GDM1 (cell line): Measurements from ENCODE around the gene CD58.
A peak's percentile ranks its signal among the peaks of the same experiment; 100 is the strongest.
"Not testable (repeated sequence)": the region's sequence is repeated elsewhere in the genome, so short reads cannot be mapped to it uniquely, and the experiment has no call there.

Experiments
- DNase-seq: peaks from one replicate; lab custom pipeline; 2025; lab: John Stamatoyannopoulos, UW

Gene CD58

DNA sequence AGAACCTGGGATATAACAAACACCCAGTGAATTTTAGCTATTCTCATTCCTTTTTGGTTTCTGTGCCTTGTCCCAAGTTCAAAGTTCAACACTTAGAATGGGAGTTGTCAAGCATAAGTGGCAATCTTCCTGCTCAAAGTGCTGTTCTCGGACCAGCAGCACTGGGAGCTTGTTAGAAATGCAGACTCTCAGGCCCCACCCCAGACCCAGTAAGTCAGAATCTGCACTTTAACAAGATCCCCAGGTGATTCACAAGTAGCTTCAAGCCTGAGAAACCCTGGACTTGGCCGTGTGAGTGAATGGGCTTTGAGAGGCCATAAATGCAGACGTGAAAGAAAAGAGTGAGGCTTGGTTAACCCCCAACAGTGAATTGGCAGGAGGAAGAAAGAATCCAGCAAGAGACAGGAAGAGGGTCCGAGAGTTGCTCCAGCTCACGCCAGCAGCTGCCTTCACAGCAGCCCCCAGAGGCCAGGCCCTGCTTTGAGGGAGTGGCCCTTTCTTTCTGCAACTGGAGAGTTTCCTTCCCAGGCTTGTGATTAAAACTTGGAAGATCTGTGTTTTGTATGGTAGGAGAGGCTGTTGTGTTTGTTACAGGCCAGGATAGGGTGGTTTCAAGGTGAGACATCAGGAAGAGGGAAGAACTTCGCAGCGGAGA, 21.3 kb upstream of the CD58 start:
- DNase-seq = not testable (repeated sequence)

DNA sequence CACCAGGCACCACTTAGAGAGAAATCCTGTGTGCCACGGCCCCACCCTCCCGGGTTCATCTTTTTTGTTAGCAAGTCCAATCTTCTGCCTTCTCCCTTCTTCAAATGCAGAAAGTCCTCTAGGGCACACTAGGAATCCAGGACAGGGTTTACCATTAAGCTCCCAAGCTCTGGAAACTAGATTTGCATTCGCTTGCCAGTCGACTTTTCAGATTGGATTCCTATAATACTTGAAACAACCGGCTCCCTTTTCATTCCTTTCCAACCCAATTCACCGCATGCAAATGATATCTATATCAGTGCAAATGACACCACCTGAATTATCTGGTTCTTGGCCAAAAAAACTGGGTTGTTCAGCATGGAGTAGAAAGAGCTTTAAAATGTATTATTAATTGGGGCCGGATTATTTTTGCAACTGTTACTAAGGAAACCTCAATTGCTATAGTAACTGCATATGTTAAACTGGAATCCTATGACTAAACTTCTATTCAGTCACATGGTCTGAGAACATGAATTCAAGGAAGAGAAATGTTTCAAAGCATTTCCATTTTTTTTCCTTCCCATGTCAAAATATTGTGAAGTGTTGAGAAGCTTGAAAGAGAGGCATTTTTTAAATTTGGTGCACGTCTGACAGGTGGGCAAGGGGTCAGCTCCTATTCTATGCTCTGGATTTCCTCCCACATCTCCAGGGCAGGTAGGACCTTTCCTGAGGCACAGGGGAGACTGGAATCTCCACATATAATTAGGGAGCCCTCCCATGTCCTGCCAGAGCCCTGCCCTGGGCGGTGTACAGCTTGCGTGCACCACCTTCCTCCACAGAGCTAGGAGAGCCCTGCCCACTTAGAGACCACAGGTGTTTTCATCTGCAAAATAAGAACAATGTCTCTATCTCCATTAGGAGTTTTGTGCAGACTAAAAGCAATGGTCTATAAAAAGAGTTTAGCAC, 20.5 kb upstream of the CD58 start:
- DNase-seq = not testable (repeated sequence)

DNA sequence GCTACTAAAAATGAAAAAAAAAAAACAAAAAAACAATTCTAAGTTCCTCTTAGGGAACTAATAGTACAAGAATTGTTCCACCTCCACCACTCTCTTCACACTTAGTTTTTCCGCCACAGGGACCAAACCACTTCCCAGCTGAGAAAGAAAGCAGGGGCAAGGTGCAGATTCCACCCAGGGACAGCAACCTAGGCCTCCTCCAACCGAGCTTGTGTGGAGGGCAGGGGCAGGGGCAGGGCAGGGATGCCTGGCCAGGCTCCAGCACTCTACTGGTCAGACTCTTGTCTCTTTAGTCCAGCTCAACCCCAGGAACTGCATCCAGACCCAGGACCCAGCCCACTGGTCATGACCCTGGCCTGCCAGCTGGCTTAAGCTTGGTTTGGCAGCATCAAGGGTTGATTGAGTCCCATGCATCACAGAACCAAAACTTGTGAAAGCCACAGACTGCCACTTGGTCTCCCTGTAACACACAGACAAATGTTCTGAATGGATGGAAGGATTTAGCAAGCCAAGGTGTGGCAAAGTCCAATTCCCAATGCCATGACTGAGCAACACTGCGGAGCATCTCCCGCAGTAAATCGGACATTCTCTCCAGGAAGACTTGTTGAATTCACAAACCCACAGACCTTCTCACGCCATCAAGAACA, 19.7 kb upstream of the CD58 start:
- DNase-seq = not testable (repeated sequence)

DNA sequence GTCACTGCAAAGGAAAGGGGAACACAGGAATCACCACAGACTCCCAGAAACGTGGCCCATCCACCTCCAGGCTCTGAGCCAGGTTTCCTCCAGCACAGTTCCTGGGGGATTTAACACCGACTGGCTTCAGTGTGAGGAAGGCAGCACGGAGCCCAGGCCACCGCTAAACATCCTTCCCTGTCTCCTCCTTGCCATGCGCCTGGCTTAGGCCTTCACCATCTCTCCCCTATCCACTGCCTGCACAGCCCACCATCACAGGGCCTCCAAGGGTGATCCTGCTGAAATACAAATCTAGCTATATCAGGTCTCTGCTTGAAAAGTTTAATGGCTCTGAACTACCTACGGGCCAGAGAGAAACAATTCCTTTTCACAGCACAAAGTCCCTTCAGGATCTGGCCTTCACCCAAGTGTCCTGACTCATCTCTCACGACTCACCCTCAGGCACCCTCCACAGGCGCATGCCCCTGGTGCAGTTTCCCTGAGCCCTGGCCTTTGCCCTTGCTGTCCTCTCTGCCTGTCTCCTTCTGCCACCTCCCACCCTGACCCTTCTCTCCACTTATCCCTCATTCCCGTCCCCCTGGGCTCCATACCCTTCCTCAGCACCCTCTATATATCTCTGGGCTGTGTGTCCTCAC, 18.4 kb upstream of the CD58 start:
- not testable (repeated sequence) for DNase-seq

DNA sequence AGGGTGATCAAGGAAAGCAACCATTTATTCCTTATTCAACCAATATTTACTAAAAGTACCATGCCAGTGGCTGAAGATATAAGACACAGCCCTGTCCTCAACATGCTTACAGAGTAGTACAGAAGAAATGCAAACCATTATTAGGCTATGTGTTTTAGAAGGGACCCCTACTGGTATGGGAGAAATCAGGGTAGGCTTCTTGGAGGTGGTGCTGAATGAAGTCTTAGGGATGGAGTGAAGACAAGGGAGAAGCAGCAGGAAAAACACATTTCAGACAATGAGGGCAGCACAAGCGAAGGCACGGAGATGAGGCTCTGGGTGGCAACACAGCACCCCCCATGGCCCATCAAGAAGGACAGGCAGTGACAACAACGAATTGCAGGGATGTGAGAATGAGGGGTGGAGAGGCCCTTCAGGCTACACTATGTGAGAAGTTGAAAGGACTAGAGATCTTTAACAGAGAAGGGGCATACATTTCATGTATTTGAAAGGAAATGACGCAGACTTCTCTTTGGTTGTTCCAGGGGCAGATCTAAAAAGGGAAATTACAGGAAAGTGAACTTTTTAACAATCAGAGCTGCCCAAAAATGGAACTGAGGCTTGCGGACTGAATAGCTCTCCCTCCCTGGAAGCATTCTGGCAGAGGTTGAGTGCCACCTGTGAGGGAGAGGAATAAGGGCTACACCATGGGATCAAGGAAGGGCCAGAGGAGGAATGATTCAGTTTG, 16.8 kb upstream of the CD58 start:
- DNase-seq = no peak

DNA sequence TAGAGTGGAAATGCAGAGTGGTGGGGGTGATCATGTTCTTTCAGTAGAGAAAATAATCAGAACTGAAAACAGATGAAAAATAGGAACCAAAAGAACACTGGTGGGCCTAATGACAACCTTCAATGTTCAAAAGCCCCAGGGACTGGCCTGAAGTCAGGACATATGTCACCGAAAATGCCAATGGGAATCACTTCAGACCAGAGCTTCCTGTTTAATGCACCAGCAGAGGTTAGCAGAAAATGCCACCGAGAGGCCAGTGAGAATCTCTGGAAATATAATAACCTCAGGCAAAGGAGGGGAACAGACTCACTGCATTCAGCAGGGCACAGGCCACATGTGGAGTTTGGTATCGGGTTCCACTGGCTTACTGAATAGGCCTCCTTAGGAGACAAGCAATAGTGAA, 15.9 kb upstream of the CD58 start:
- no peak for DNase-seq

DNA sequence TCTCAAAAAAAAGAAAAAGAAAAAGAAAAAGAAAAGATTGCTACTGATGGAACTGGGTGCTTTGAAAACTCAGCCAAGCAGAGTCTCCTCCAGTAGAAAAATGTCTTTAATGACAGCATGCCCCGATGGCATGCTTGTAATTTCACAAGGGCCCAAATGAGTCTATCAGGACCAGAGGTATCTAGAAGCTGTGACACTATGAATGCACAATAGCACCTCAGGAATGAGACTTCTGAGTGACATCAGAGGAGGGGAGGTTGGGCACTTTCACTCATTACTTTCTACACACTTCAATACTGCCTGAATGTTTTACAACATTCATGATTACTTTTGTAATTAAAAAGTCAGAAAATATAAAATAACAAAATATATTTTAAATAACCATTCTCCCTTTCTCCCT, 15.1 kb upstream of the CD58 start:
- DNase-seq = no peak

DNA sequence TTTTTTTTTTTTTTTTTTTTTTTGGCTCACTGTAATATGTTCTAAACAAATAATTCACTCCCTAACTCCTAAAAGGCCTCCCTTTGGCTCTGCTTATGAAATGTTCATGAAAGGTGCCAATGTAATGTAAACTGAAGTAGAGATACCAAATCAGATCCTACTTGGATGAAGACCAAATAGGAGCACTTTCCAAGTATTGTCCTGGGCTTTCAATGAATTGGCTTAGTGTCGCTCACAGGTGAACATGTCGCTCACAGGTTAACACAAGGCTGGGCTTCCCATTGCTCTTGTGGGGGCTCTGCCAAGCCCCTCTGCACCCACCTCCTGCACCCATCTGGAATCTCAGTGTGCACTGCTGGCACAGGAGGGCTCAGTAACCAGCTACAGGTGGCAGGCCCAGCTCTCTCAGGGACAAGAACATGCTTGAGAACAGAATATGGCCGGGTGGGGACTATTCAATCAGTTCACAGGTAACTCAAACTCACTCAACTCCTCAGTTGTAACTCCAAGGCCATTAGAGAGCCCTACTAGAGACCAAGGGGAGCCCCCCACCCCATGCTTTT, 10.6 kb upstream of the CD58 start:
- DNase-seq = no peak

DNA sequence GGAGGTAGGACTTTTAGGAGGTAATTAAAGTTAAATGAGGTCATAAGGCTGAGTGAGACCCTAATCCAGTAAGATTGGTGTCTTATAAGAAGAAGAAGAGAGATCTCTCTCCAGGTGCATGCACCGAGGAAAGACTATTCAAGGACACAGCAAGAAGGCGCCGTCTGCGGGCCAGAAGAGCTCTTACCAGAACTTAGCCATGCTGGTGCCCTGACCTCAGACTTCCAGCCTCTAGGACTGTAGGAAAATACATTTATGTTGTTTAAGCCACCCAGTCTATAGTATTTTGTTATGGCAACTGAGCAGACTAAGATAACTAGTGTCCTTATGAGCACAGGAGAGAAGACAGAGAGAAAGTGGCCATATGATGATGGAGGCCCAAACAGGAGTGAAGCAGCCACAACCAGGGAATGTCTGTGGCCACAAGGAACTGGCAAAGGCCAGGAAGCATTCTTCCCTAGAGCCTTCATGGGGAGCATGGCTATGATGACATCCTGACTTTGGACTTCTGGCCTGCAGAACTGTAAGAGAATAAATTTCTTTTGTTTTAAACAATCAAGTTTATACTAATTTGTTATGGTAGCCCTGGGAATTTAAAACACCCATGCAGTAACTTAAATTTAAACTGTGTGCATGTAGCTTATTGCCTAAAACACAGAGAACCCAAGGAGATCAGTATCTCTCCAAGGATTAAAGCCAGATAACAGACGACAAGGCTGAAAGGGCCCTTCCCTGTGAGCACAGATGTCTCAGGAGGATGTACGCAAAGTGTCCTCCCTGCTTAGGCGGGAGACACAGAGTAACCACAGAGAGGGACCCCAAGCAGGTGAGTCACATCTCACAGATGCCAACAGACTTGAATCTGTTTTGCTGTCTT, 9.9 kb upstream of the CD58 start:
- DNase-seq = no peak

DNA sequence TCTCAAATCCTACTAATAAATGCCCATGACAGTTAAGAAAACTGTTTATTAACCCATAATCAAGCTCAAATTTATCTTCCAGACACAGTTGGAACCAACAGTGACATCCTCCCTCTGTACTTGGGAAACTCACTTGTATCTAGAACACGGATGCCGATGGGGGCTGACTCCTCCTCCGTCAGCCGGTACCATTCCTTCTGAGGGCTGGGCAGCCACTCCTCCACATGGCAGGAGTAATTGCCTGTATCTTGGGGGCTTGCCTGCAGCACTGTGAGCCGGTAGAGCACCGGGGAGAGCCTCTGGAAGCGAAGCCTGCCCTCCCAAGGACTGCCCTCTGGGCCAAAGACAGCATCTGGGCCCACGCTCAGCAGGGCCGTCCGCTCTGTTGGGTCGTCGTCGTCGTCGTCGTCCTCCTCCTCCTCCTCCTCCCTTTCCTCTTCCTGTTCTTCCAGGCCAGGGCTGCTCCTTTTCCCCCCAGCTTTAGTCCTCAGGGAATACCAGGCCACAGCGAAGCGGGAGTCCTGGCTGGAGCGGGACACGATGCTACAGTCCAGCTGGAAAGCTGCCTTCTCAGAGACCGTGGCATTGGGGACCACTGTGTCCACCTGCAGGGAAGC, 8.5 kb upstream of the CD58 start:
- DNase-seq = no peak

DNA sequence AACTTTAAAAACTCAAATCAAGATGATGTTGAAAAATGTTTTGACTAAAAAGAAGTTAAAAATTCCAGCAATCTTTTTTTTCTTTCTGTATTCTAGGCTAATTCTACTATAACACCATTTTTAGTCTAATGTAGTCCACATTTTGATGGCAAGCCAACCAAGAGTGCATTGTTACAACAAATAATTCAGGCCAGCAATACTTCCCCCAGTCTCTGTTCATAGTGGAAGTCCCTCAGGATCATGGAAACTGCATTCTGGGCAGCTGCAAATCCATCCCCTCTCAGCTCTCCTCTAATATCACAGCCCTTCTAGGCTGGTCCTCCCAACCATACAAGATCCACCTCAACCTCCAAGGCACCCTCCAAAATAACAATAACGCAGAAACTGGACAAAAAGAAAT, 7.8 kb upstream of the CD58 start:
- no peak for DNase-seq

DNA sequence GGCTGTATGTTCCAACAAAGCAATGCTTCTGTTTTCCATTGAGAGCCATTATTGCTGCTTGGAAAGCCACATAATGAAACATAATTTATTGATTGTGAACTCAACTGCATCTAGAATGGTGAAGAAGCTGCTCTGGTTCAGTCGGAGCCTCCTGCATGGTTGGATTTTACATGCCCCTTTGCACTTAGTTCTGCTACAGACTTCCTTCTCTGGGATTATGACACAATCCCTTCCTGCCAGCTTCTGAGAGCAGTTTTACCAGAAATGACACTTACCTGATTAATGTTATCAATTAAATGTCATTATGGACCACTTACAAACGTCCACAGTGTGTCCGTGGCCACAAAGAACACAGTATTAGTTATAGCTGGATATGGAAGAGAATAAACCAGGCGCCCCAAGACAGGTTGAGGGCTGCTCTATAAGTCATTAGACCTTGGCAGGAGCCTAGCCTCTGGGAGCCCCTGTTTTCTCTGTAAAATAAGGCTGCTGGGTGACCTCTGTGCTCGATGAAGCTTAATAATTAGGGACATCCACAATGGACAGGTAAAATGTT, 7.0 kb upstream of the CD58 start:
- DNase-seq = no peak

DNA sequence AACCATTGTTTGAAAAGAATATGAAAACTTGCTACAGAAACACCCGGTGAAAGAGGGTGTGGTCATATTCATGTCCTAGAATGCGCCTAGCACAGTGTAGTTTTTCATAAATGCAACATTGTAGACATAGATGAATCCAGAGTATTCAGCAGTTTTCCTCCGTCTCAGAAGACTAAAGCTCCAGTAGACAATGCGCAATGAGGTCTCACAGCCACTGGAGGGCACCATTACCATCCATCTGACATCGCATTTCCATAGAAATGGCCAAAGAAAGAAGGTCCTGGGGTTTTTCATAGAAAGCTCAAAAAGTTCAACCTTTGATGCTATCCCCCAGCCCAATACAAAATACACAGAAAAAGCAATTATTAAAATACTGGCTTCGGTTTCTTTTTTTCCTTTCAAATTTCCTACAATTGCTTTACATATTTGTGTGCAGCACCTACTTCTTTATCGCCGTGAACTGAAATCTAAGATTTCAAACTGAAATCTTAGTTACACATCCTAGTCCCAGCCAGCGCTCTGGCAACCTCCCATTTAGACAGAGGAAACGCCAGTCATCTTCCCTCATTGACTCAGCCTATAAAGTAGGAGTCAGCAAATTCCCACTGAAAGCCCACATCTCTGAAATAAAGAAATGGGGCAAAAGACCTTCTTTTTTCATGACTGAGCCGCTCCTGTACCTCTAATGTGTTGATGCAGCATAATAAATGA, 3.9 kb upstream of the CD58 start:
- peak; percentile 59 for DNase-seq

DNA sequence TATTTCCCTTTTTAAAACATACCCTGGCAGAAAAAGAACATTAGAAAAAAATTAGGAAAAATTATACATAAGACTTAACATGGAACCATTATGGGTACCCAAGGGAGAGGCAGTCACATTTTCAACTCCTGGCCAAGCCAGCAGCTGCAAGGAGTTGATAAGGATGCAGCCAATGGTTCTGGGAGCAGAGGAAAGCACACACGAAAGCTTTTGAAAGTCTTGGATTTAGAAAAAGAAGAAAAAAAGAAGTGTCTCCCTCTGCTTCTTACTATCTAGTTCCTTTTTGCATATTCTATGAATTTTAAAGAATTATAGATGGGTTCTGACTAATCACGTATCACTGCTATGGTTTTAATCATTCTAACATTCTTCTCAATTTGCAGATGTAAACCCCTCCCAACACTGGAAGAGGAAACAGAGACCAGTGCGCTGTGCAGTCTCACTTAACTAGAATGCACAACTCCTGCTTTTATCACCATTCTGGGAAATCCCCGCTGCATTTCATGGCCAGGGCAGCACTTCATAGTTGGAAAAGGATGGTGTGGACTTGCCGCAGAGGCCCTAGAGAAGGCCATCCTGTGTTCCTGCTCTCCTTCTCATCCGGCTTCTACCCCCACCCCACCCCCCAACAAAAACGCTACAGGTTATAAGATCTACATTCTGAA, 2.7 kb upstream of the CD58 start:
- DNase-seq = no peak

DNA sequence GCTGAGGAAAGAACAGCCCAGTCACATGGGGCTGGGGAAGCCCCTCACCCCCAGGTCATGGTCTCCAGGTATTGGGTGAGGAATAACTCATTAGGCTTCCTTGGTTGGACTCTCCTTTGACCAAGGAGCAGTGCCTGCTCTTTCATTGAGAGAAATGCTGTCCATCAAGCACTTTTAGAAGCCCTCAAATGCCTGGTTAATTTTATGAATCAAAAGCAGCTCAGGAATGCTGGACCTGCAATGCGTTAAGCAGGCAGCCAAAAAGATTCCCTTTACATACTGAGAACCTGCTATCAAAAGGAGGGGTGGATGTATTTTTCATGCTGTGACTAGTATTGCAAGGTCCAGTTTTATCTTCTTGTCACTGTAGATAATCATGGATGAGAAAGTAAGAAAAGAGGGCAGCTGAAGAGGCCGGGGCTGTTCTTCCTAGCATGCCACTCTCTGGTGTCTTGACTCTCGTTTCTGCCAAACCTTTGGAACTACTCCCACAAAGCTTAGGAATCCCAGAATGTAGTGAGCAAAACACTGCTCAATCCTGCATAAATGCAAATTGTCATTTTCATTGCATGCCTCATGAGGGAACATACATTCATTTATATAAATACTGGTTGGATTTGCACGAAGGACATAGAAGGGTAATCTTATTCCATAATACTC, 2.1 kb upstream of the CD58 start:
- DNase-seq = no peak

DNA sequence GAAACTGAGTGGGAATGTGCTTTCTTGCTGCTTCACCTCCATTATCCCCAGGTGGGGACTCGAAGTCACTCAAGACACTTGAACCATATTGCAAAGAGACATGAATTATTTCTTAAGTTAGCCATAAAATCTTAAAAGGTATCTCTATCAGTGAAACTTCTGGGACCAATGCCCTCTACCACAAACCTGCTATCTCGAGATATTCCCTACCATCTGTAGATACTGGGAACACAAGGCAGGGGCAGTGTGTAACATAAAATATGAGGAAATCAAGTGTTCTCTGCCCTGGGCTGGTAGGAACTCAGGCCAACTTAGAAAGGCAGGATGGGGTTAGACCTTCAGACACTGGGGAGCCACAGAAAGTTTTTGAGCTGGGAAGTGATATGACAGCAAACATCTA, 1.3 kb upstream of the CD58 start:
- no peak for DNase-seq

DNA sequence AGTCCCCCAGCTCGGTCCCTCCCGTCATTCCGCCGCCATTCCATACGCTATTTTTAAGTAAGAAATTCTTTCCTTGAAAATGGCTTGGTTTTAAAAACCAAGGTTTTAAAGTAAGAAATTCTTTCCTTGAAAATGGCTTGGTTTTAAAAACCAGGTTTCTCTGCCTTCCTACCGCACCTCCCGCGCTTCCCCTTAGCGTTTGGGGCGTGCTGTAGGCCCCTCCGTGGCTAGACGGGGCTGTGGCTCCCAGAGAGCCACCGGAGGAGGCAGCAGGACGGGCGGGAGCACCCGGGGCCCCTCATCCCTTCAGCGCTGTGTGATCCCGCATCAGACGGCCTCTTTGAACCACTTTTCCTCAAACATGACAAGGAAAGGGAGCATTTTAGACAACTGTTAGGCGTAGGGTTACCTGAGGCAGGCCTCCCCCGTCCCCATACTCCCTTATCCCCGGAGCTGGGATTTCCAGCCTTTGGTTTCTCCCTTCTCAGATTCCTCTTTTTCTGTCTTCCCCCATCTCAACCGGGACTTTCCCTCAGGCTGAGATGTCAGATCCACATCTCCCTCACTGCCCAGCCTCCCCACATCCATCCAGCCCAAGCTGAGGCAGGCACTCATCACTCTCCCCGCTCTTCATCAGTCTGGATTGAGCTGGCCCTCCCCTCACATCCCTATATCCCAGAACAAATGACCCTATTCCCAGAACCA, 541 bp upstream of the CD58 start:
- DNase-seq = no peak
